ENCODE measurements around the gene TECPR2.

DNA sequence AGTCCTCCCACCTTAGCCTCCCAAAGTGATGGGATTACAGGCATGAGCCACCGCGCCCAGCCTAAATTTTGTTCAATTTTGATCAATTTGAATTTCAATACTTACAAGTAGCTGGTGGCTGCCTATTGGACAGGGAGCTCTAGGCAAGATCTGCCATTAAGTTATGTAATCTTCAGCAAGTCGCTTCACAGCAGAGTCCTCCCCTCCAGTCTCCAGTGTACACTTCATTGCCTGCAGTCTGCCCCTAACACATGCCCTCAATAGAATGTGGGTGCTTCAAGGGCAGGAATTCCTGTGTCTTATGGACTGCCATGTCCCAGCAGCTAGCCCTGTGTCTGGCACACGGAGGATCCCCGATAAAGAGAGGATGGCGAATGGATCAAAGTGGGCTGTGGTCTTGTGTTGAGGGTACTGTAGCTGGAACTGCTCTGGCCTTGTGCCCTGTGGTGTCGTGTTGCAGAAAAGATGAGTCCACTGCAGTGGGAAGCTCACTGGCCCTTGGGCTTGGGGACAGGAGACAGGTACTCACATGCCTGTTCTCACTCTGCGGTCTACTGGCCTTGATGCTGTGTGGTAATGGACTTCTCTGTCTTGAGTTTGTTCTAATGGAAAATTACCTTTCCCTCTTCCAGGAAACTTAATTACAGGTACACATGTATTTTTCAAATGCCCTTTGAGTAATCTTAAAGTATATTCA, 67.6 kb downstream of the TECPR2 start:
- TF ChIP-seq EZH2phosphoT487 (IDR thresholded peaks at IDR 0.05; ENCODE audit: borderline replicate concordance) (no peak), EZH2 (IDR thresholded peaks at IDR 0.05) (no peak), POLR2A (IDR thresholded peaks at IDR 0.05; ENCODE audit: borderline replicate concordance, extremely low read depth, insufficient read depth, insufficient read length) (no peak), SP1 (IDR thresholded peaks at IDR 0.05; ENCODE audit: low read depth) (no peak), TCF7L2 (IDR thresholded peaks at IDR 0.05; ENCODE audit: borderline replicate concordance, extremely low read depth, insufficient read depth, insufficient read length) (no peak), YY1 (IDR thresholded peaks at IDR 0.05; ENCODE audit: extremely low read depth, insufficient replicate concordance, low read depth, low read length) (no peak), JUND (IDR thresholded peaks at IDR 0.05) (no peak), POLR2AphosphoS5 (IDR thresholded peaks at IDR 0.05; ENCODE audit: low read depth, low read length) (no peak), CBX3 (IDR thresholded peaks at IDR 0.05; ENCODE audit: low read depth) (no peak)
- TF ChIP-seq, protein P1, sequence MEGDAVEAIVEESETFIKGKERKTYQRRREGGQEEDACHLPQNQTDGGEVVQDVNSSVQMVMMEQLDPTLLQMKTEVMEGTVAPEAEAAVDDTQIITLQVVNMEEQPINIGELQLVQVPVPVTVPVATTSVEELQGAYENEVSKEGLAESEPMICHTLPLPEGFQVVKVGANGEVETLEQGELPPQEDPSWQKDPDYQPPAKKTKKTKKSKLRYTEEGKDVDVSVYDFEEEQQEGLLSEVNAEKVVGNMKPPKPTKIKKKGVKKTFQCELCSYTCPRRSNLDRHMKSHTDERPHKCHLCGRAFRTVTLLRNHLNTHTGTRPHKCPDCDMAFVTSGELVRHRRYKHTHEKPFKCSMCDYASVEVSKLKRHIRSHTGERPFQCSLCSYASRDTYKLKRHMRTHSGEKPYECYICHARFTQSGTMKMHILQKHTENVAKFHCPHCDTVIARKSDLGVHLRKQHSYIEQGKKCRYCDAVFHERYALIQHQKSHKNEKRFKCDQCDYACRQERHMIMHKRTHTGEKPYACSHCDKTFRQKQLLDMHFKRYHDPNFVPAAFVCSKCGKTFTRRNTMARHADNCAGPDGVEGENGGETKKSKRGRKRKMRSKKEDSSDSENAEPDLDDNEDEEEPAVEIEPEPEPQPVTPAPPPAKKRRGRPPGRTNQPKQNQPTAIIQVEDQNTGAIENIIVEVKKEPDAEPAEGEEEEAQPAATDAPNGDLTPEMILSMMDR (IDR thresholded peaks at IDR 0.05 in 2 of 3, conservative IDR thresholded peaks at IDR 0.05 in 1 of 3; ENCODE audit: borderline replicate concordance in 1 of 3, insufficient read depth in 1 of 3, low read depth in 2 of 3, low read length in 2 of 3) = no peak
- TF ChIP-seq, protein P2, sequence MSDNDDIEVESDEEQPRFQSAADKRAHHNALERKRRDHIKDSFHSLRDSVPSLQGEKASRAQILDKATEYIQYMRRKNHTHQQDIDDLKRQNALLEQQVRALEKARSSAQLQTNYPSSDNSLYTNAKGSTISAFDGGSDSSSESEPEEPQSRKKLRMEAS (IDR thresholded peaks at IDR 0.05) = no peak
